8988T (cell line): ENCODE results near the gene PLA2G4A.

Source experiments
- DNase-seq: peaks from one replicate; pipeline ENCODE4 v3.0.0; 2011

The PLA2G4A gene

DNA sequence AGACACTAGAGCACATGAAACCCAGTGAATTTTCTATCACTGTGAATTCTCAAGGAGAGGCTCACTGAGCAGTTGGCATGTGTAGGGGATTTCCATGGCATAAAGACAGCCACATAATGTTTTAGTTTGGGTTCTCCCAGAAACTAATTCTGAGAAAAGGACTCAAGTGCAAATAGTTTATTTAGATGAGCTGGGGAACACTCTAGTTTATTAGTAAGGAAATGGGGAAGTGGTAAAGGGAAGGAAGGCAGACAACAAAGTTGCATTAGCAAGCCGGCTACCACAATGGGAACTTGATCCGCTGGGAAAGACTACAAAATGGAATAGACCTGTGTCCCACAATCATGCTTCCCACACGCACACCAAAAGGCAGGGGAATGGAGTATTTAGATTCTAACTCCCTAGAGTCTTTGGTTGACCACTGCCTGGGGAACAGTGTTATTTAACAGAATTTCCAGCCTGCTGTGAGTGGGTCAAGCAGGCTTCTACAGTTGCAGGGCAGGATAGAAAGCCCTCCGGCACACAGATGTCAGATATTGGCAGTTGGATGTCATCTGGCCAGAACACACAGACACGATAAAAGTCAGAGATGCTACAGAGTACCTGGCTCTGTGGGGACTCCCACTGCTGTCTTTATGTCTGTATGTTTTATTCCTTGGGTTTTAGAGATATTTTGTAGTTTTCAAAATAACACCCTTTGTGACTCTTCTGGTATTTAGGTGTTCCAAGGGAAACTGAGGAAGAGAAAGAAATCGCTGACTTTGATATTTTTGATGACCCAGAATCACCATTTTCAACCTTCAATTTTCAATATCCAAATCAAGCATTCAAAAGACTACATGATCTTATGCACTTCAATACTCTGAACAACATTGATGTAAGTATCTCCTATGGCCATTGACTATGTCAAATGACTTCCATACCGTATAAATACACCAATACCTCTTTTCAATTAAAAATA, 150.1 kb downstream of the PLA2G4A start:
- no peak for DNase-seq

DNA sequence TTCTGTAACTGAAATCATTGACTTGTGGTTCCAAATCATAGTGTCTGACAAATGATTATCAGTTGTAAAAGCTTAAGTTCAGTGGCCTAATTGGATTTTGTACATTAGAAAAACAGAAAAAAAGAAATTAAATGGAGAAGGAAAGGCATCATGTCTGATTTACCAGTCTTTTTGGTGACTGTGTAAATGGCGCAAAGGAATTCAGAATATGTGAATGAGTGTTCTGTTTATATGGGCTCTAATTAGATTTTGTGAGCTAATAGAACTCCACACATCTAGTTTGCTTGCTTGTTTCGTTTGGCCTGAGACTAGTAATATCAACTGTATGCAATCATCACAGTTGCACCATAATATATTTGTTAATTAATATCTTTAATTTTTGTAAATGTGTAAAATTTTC, 151.7 kb downstream of the PLA2G4A start:
- DNase-seq = no peak

DNA sequence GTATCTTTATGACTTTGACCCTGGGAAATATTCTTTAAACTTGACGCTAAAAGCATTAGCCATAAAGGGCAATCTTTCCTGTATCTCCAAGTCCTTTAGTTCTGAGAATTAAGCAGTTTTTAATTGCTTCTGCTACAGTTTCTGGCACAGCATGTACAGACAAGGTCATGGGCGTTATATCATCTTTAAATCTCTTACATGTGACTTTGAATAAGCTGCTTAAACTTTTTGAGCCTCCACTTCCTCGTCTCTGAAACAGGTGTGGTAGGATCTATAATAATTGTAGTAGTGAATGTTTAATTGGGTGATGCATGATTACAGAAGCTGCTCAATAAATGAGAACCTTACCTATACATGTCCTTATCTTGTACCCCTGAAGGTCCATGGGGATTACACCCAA, 153.4 kb downstream of the PLA2G4A start:
- no peak for DNase-seq

DNA sequence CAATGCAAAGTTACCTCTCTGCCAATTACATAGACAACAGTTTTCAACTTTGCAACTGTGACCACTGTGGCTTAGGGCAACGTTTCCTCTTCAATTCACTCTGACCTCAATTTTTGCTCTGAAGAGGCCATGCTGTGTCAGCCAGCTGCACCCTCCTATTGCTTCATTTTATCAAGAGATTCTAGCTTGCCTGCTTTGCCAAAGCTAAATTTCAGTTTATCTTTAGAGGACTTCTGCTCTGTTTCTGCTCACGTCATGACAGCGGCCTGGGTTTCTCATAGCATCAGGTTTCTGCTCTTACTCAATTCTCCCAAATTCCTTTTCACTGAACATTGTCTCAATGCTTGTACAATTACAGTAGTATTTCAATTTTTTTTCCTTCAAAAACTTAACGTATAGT, 154.6 kb downstream of the PLA2G4A start:
- DNase-seq = no peak

DNA sequence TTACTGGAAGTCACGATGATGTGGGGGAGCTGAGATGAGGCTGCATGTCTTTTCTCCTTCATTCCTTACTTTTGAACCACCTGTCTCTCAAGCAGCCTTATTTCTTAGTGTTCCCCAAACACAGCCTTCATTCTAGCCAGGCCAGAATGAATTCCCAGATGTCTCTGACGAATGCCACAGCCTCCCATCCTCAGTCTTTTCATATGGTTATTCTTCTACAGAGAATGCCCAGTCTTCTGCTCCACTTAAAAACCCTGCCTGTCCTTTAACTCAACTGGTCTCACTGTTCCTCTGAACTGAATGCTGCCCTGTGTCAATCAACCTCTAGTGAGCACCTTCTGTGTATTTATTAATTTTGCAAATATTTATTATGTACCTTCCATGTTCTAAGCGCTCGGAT, 156.2 kb downstream of the PLA2G4A start:
- no peak for DNase-seq

DNA sequence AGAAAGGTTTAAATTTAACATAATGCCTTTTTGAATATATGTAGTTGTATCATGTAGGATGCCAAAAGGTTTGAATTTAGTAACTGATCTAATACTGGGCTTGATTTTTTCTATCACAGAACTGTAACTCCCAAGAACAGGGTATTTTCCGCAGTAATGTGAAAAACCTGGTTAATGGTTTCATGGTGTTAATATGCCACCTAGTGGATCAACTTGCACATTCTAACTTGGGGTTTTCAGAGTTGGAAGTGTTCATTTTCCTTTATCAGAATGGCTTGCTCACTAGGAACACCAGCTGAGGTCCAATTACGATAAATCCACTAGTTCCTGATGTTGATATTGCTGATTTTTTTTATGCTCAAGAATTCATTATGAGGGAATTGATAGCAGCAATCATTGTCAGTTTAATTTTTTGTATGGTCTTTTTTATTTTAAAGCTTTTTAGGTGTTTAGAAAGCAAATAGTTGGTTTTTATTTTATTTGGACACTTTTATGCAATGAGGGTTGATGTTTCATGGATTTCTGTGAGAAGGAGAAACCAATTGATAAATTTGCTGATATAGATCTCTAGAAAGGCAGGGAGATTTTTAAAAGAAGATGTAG, 157.2 kb downstream of the PLA2G4A start:
- peak; percentile 8 for DNase-seq

DNA sequence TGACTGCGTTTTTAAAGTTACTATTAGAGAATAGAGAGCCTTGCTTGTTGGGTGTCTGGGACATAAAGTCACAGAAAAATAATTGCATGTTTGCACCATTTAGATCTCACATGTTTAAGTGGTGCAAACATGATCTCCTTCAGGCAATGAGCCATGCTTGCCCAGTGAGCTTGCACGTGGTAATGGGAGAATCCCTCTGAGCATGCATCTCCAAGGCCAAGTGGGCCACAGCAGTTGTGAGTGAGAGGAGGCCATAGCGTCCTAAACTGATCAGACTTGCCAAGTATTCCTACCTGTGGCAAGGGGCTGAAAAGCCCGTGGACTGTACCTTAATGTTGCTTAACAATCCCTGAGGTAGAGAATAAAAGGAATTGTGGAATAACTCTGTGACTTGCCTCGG, 158.3 kb downstream of the PLA2G4A start:
- no peak for DNase-seq

DNA sequence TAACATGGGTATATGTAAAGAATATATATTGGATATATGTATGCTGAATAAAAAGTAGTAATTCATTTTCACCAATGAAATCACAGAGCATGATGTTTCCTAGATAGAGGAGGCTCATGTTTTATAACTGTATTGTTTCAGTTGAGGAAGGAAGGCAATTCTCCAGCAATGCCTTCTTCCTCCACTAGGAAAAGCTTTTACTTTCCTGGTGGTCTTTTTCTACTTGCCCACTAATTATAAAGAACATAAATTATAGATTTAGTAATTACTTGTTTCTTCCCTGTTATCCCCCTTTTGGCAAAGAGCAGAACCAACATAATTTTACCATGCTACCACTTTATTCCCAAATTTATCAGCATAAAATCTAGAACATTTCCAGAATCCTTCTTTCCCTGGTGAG, 159.0 kb downstream of the PLA2G4A start:
- DNase-seq = no peak

DNA sequence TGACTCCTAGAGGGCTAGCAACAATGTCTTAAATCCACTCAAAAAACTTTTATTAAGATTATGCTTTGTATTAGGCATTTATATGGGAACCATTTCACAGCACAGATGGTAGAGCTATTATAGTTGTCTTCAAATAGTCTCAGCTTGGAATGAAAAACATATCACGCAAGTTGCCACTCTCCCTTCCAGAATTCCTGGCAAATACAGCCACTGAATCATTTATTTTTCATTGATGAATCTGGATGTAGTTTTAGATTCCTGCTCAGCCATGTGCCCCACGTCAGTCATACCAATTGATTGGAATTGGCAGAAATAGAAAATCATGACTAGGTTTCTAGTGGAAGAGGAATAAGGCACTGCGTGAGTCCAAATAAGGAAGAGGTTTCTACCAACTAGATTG, 165.2 kb downstream of the PLA2G4A start:
- DNase-seq = no peak

DNA sequence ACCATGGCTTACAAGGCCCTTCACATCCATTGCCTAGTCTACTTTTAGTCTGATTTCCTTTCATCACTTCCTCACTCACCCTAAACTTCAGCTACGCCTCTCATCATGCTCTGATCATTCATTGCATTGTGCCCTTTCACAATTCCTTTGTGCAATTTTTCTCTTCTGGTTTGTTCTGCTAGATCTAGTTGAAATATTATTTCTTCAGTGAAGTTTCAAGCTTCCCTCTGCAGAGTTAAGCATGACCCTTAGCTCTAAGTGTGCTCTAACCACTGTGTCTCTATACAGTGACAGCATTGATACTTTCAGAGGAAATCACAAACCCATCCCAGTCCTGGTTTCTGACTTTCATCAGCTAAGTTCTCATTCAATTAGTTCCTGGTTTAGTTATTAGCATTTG, 166.1 kb downstream of the PLA2G4A start:
- DNase-seq = no peak

DNA sequence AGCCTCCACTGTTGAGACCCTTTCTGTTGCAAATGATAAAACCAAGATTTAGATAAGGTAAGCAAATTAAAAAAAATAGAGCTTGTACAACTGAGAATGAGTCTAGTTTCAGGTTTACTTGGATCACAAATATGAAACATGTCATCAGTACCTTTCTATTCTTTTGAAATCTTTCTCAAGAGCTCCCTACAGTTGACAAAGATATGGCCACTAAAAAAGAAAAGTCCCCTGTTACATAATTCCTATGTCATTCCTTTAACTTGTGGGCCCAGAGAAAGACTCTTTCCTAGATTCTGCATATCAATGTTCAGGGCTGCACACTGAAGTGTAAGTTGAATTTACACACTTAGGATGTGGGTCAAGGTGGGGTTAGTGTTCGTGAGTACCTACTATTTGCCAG, 168.1 kb downstream of the PLA2G4A start:
- no peak for DNase-seq

DNA sequence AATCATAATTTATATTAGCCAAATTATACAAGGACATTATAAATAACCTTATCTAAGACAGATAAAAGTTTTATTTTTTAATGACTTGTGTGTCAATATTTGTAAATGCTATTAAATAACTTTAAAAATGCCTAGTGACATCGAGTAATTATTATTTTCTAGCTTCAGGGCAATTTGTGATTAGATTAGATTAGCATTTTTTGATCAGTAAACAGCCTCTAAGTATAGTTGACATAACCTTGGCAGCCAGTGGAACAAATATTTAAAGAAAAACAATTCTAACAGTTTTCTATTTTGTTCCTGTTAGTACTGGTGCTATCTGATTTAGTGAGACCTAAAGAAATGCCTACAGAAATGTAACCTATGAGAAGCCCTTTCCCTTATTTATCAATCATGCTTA, 169.1 kb downstream of the PLA2G4A start:
- no peak for DNase-seq

DNA sequence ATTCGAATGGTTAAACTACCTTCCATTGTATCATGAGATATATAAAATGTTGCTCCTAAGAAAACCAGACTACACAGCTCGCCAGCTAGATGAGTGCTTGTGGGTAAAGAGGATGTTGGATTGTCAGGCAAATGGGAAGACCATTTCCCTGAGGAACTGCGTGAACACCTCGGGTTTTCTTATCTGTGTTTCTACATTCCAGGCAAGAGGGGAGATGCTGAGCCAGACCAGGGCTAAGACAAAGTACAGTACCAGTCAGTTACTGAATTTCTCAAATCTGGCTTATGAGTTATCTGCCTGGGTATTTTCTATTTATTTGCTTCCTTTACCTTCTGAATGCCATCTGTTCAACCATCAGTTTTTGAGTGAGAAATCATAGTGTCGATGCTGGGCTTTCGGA, 170.8 kb downstream of the PLA2G4A start:
- DNase-seq = no peak

DNA sequence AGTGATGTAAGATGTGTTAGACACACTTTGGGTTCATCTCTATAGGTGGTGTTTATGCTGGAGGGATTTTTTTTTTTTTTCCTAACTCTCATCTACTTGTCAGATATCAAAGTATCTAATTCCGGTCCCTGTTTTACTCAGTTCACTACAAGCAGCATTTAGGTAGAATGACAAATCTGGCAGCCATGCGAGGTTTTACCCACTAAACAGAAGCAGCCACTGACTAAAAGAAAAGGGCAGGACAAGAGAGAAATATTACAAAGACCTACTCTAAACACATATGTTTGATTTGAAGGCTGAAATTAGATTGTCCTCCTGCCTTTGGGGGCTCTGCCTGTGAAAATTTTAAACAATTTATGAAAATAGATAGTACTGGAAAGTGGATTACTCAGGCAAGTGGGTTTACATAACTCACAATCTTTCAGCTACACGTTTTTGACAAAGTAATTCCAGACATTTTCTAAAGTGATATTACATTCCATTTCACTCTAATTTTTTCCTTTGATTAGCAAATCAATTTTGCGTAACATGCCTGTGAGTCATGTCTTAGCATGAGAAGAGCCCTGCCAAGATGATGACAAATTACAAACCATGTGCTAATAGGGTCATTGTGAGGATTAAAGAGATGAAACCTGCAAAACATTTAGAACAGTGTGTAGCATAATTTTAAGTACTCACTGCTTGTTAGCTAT, 172.6 kb downstream of the PLA2G4A start:
- no peak for DNase-seq

DNA sequence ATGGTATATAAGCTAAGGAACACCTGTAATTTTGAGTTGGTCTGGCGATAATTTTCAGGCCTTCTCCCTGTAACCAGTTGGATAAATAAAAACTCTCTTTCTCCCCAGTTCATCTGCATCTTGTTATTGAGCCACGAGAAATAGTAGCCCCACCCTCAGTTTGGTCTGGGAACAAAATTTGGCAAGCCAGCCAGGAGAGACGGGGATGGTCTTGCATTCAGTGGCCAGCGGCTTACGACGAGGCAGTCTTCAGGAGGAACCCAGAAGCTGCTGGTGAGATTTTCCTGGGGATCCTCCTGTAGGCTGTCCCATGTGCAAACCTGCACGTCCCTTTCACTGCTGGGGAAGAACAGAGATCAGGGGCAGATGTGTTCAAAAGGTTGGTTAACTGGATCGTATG, 174.6 kb downstream of the PLA2G4A start:
- DNase-seq = no peak

DNA sequence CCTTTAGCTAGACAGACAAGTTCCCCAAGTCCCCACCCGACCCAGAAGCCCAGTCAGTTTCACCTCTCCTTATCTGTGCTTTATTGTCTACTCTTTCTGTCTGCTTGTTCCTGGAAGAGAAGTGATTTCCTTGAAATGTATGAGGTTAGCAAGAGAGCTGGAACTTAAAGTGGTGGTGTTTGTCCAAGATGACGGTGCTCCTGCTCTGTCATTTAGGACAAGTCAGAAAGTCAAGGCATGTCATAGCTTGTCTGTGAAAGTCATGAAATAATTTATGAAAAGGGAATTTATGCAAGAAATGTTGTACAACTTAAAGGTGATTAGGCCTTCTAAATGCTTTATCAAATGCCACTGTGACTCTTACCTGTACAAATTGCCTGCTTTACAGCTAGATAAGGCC, 178.1 kb downstream of the PLA2G4A start:
- no peak for DNase-seq

DNA sequence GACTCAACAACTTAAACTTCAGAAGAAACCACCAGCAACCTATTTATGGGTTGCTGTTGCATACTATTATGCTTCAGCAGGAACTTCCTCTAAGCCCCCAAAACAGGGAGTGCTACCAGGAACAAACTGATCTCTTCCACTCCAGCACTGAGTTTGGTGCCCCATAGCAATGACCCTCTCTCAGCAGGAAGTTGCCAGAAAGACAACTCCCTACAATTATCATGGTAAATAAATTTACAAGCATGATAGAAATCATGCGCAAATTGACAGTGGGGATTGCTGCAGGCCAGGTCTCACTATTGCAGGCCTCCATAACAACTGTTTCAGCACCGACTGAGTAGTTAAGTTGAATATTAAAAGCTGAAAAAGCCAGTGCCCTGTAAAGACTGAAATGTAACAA, 180.6 kb downstream of the PLA2G4A start:
- no peak for DNase-seq

DNA sequence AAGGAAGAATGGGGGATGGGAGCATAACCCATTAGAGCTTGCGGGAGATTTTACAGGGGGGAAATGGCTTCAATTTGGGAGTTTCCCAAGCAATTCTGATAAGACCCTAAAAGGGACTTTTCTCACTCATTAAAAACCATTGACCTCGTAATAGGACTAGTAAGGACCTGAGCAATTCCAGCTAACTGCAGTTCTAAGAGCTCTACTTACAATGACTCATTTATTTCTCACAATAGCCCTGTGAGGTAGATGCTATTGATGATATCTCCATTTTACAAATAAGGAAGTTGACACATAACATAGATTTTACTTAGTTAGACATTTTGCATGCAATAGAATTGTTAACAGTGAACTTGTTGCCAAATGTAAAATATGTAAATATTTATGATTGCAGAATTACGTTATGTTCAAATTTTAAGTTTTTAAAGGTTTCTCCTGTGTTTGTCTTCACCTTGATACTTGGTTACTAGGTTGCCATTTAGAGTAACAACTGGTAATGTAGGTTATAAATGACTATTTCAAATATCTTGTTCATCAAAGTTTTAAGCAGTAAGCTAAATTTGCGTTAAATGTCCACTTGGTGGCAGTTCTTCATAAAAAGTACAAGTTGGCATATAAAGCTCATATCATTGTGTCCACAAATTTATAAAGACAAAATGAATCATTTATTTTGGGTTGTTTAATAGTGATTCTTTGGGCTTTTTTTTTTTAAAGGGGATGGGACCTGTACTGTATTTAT, 182.0 kb downstream of the PLA2G4A start:
- no peak for DNase-seq

DNA sequence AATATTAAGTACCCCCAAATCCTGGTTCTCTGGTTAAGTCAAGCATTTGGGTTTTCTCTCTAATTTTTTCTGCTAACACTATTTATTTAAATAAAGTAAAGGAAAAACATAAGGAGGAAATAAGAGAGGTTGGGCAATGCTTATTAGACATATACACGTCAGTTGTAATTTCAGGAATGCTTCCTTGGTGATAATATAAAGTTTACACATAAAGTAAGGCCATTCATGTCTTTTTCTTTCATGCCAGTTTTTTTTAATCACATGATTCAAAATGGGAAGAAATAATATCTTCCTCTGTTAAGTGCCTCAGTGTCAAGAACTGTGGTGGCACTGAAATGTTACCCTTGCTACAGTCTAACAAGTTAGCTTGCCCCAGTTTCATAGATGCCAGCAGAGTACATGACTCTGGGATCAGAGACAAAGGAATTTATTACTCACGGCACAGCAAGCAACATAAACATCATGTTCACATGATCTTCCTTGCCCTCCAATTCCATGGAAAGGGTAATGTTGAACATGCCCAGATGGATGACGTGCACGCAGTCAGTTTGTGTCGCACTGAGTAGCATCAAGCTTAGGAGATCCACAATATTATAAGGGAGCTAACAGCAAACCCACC, 184.9 kb downstream of the PLA2G4A start:
- no peak for DNase-seq

DNA sequence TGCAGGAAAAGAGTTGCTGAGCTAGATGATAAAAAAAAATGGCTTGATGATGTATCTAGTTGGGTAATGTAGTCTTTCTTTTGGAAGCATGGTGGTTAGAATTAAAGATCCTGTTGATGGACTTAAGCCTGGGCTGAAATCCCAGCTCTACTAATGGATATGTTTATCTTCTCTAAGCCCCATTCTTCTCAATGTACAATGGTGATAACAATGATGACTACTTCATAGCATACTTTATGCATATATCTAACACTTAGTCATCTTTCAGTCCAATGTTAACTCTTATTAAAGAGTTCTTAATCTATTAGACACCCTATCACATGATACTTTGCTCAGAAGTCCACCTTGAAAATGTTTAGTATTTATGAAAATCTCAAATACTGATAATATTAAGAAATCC, 189.5 kb downstream of the PLA2G4A start:
- no peak for DNase-seq

DNA sequence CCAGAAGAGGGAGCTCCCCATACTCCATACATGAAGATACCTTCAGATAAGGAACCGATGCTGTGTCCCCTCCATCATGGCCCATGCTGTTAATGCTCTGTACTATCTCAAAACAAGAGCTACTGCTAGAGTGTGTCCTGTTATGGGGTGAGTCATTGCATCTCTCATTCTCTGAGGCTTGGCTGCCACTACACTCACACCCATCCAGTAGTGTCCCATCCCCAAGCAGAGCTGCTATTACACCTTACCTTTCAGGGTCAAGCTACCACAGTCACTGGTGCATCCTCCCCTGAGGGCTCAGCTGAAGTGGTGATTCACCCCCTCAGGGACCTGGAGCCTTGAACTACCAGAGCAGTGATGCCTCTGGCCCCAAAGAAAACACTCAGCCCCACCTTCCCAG, 198.5 kb downstream of the PLA2G4A start:
- DNase-seq = no peak

DNA sequence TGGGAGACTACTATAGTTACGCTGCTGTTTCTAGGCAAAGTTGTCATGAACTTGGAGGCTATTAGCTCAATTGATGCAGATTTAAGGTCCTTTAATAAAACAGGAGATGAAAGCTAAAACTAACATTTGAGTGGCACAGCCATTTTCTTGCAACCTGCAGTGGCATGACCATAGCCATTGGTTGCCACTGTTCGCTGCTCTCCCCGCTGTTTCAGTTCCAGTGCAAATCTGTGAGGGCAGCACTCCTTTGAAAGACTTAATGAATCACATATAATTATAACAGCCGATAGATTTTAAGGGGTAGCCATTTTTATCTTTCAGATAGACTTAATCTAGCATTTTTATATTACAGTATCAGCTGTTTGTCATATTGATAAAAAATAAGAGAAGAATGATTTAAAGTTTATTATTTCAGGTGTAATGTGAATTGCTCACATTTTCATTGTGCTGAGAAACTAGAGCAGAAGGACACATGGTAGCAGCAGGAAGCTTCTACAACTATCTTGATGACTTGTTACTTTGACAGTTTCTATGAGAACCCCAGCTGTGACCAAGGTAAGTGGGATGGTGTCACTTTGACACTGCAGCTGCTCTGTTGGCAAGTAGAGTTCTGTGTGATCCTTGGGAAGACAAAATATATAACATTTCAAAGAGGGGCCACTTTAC, 203.7 kb downstream of the PLA2G4A start:
- no peak for DNase-seq
